NCI-H2227 (cell line): ENCODE results near the gene GRIN2A.

ENCODE experiments used
- DNase-seq: peaks from one replicate; lab custom pipeline; 2025; ENCODE audit not compliant: unreplicated experiment; lab: John Stamatoyannopoulos, UW

Gene GRIN2A

GRCh38 chr16:9827062-9827752 is 355.0 kb downstream of the GRIN2A start:
- DNase-seq = no peak

- no peak for DNase-seq
Measured at GRCh38 chr16:9826656-9827055, 355.6 kb downstream of the GRIN2A start.

DNA sequence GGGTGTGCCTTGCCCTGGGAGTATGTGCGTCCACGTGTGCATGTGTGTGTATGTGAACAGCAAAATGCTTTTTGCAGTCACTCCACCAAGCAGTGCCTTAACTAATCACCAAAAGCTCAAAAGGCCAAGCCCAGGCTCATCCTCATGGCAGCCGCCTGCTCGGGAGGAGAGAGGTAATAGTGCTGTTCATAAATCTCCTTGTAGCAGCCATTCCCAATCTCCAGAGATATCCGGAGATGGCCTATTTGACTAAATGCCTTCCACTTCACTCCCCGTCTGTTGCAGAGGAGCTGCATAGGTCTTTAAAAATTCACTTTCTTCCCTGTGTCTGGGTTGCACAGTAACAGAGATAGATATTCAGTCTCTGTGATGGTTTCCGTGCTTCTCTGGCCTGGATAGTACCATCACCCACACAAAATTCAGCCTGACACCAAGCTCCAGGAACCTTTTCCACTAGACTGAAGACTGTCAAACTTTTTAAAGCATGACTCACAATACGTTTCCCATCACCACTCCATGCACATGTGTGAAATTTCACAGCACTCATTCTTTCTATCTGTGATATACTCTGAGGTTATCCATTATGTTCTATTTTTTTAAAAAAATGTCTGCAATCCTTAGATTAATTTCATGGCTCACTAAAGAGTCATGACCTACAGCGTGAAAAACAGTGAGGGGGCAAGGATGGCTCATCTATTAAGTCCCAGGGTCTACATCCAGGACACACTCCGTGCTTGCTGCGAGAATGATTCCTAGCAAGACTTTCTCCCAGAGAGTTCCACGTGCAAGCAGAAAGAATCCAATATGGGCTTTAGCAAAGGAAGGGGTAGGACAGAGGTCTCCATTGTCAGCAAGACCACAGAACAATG is 357.8 kb downstream of the GRIN2A start:
- DNase-seq = no peak

DNA sequence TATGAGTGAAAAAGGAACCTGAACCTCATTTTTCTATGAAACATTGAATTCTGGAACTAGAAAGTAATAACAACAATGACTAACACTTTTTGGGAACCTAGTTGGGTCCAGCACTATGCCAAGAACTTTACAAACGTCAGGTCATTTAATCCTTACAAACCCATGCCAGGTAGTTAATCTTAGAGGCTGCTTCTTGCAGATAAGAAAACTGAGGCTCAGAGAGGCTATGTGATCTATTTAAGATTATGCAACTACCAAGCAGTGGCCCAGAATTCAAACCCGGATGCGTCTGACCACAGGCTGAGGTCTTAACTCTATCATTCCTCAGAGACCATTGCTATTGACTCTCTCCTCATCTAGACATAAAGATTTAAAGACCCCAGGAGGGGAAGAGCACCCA is 358.7 kb downstream of the GRIN2A start:
- DNase-seq = no peak

DNA sequence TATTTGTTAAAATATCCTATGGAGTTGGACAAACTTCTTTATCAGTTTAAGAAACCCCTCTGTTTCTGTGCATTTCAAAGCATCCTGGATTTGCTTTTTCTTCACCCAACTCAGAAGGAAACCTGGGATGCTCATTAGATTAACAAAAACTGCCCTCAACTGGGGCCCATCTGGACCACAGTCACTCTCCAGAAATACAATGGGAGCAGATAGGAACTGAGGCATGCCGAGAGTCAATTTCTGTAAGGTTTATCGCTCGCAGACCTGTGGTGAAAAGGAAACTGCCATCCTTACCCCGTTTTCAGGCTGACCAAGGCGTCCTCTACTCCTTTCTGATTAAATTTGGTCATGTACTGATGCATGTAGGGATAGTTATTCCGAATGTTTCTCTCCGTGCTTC is 360.3 kb downstream of the GRIN2A start:
- no peak for DNase-seq

- DNase-seq = no peak
Measured at GRCh38 chr16:9821331-9821730, 360.9 kb downstream of the GRIN2A start.

GRCh38 chr16:9820476-9821246 is 361.6 kb downstream of the GRIN2A start:
- DNase-seq = no peak

- no peak for DNase-seq
Measured at GRCh38 chr16:9818702-9819101, 363.5 kb downstream of the GRIN2A start.

DNA sequence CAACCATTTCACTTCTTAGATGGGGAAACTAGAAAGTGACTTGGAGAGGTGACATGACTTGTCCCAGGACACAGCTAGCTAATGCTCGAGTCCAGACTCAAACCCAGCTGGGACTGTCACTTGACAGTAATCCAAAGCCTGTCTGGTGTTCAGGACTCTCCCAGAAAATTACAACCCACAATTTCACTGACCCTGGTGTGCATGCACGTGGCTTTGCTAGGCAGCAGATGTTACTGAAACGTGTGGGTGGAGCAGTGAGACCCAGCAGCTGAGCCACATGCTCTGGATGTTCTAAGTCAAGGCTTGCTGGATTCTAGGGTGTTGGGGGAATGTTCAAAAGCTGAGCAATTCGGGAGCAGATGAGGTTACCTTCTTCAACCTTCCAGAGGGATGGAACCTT is 364.6 kb downstream of the GRIN2A start:
- DNase-seq = no peak

DNA sequence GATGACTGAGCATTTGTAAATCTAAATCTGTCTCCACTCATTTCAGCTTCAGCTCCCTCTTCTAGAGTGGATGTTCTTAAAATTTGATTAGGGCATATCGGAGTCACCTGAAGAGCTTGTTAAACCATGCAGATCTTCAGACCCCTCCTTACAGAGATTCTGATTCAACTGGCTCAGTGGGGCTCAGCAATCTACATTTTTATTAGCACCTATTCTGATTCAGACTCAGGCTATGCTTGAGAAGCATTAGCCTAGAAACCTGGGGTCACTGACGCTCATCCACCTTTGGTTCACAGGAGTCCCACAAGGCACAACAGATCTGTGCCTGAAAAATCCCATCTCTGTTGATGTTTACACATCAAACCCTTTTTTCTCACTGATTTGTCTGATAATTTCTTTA is 365.6 kb downstream of the GRIN2A start:
- DNase-seq = no peak

- no peak for DNase-seq
Measured at GRCh38 chr16:9813665-9814064, 368.6 kb downstream of the GRIN2A start.

GRCh38 chr16:9808210-9808609 is 374.0 kb downstream of the GRIN2A start:
- DNase-seq = no peak

DNA sequence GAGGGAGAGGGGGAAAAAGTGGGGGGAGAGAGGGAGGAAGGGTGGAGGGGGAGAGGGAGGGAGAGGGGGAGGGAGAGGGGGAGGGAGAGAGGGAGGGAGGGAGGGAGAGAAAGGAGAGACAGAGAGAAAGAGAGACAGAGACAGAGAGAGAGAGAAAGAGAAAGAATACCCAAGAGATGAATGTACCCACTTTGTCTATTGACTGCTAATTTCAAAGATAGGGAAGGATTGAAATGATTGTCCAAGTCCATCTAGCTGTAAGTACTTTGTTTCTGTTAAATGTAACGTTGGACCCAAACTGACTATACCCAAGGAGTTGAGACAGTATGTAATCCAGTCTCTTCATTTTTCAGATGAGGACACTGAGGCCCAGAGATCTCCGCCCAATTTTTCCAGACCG is 374.9 kb downstream of the GRIN2A start:
- DNase-seq = no peak

- DNase-seq = no peak
Measured at GRCh38 chr16:9805109-9805508, 377.1 kb downstream of the GRIN2A start.

DNA sequence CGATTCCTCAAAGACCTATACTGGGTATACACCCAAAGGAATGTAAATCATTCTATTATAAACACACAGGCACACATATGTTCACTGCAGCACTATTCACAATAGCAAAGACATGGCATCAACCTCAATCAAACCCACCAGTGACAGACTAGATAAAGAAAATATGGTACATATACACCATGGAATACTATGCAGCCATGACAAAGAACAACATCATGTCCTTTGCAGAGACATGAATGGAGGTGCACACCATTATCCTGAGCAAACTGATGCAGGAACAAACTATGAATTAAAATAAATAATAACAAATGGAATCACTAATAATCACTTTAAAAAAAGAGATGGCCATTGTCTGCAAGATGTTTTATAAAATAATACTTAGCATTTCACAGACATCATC is 380.1 kb downstream of the GRIN2A start:
- DNase-seq = no peak

DNA sequence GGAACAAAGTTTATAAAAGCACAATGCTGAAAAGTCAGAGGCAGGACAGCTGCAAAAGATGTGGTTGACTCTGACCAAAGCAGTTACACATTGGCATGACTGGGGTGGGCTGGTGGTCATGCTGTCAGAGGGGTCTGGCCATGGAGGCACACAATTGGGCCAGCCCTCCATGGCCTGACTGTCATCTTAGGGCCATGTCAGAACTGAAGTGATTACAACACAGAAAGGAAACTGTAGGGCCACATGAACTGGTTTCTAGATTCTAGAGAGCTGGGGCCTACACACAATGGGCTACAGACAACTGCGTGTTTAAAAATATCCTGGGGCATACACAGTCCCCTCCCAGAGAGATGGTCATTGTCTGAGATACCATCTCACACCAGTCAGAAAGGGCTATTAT is 380.6 kb downstream of the GRIN2A start:
- no peak for DNase-seq

DNA sequence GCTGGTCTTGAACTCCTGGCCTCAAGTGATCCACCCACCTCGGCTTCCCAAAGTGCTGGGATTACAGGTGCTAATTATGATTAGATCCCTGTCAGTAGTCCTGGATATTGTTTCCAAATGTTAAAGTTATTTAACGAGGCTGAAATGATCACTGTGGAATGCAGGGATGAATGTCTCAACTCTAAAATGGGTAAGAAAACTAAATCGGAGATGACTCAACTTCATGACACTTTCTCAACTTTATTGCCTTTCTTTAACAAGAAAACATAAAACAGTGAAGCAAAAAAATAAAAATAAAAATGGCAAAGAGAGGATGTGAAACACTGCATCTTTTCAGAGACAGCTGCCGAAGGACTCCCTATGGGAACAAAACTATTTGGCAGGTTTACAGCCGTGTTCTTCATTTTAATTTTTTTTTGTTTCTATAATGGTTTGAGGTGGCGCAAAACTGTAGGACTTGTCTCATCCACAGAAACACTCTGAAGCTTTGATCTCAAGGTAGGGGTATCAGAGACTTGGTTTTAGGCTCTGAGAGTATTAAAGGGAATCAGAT is 382.0 kb downstream of the GRIN2A start:
- no peak for DNase-seq

DNA sequence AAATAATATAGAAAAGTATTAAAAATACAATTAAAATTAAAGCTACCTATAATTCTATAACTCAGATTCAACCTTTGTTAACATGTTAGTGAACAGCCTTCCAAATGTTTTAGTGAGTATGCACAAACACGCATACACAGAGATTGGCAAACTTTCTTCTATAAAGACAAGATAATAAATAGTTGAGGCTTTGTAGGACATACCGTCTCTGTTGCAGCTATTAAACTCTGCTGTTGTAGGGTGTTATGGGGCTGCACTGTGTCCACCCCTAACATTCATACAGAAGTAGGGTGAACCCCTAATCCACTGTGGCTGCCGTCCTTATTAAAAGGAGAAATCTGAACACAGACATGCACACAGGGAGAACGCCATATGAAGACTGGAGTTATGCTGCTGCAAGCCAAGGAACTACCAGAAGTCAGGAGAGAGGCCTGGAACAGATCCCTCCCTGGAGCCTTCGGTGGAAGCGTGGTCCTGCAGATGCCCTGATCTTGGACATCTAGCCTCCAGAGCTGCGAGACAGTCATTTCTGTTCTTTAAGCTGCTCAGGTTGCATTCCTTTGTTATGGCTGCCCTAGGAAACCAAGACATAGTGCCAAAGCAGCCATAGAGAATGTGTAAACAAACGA is 383.2 kb downstream of the GRIN2A start:
- no peak for DNase-seq

DNA sequence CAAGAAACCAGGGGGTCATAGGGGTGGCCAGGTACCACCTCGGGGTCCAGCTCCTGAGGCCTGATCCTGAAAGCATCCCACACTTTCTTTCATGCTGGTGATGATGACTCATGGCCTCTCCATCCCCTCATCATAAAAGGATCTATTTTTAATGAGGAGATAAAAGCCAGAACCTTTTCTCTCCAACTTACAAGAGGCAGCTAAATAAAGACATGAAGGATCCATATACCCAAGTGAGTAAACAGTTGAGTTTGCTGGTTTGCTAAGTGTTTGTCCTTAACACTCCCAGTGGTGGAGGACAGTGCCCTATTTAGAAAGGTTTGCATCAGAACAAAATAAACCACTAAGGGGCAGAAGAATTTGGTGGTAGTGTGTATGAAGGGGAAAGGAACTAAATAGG is 383.8 kb downstream of the GRIN2A start:
- no peak for DNase-seq

GRCh38 chr16:9797306-9797705 is 384.9 kb downstream of the GRIN2A start:
- no peak for DNase-seq

GRCh38 chr16:9793623-9794022 is 388.6 kb downstream of the GRIN2A start:
- no peak for DNase-seq
